PC-3 (cell line): ENCODE results near the gene STXBP3. TPM values are rescaled to one million over a fixed set of nuclear protein-coding genes. Genes with fewer than 3 reads are reported as not detected.

ENCODE experiments used
- ATAC-seq: fragments of 200-7000 bp; cut with Tn5 transposase; 2 replicates; pipeline ENCODE4 v1.9.1; 2020; ENCODE audit warnings: mild to moderate bottlenecking, moderate library complexity
- BruUV-seq: library from RNA; stranded (reverse); fragments of 400-500 nt; replicated peaks from 2 replicates; lab custom pipeline; 2021; lab: Mats Ljungman, UMichigan
- CTCF ChIA-PET: fragments of 300-600 bp; sonication (Branson Sonifier 250); formaldehyde crosslinking; loops from one replicate; lab custom pipeline; 2022; ENCODE audit warnings: antibody characterized with exemption; lab: Charles Lee
- POLR2A ChIA-PET: fragments of 300-600 bp; sonication (Branson Sonifier 250); formaldehyde crosslinking; loops from one replicate; lab custom pipeline; 2022; ENCODE audit warnings: antibody characterized with exemption; ENCODE audit not compliant: unreplicated experiment; lab: Charles Lee
- DNase-seq: peaks from one replicate; pipeline ENCODE4 v3.0.0-alpha.2; 2015
- H2AFZ ChIP-seq: fragments of 300-600 bp; sonication (generic); 2 replicates; pipeline ENCODE4 v1.6.0; 2016; ENCODE audit warnings: antibody characterized with exemption, low read length
- H3F3A ChIP-seq: fragments of 300-600 bp; sonication (generic); one replicate; pipeline ENCODE4 v1.6.0; 2017; ENCODE audit warnings: antibody characterized with exemption, low read length, control low read depth, mild to moderate bottlenecking; ENCODE audit not compliant: unreplicated experiment
- H3K27ac ChIP-seq: fragments of 300-600 bp; sonication (generic); 2 replicates; pipeline ENCODE4 v1.5.1; 2016; ENCODE audit warnings: mild to moderate bottlenecking, low read length
- H3K27me3 ChIP-seq: fragments of 300-600 bp; sonication (generic); 2 replicates; pipeline ENCODE4 v1.6.1; 2016; ENCODE audit warnings: low read length, mixed read lengths
- H3K36me3 ChIP-seq: fragments of 300-600 bp; sonication (generic); 2 replicates; pipeline ENCODE4 v1.6.1; 2016; ENCODE audit warnings: low read depth, mixed run types, low read length, mixed read lengths
- H3K4me1 ChIP-seq: fragments of 300-600 bp; sonication (generic); 2 replicates; pipeline ENCODE4 v1.5.1; 2016; ENCODE audit warnings: low read length; ENCODE audit not compliant: insufficient read depth
- H3K4me2 ChIP-seq: fragments of 300-600 bp; sonication (generic); 2 replicates; pipeline ENCODE4 v1.6.0; 2016; ENCODE audit warnings: low read length
- H3K4me3 ChIP-seq: fragments of 300-600 bp; sonication (generic); 2 replicates; pipeline ENCODE4 v1.5.1; 2016; ENCODE audit warnings: mild to moderate bottlenecking, low read length, mixed read lengths
- H3K79me2 ChIP-seq: fragments of 300-600 bp; sonication (generic); 2 replicates; pipeline ENCODE4 v1.6.1; 2017; ENCODE audit warnings: low read length, mixed read lengths
- H3K9ac ChIP-seq: fragments of 300-600 bp; sonication (generic); 2 replicates; pipeline ENCODE4 v1.6.0; 2016; ENCODE audit warnings: mild to moderate bottlenecking, low read length
- H3K9me2 ChIP-seq: fragments of 300-600 bp; sonication (generic); replicated peaks from 2 replicates; pipeline ENCODE4 v1.6.1; 2016; ENCODE audit warnings: mixed run types, low read length, mixed read lengths
- H3K9me3 ChIP-seq: fragments of 300-600 bp; sonication (generic); 2 replicates; pipeline ENCODE4 v1.6.1; 2016; ENCODE audit warnings: low read length, mixed read lengths
- H4K20me1 ChIP-seq: fragments of 300-600 bp; sonication (generic); 2 replicates; pipeline ENCODE4 v1.6.1; 2016; ENCODE audit warnings: low read length, mixed read lengths
- EZH2 ChIP-seq: fragments of 300-600 bp; sonication (generic); IDR thresholded peaks from one replicate; pipeline ENCODE4 v1.6.1; 2017; ENCODE audit warnings: antibody characterized with exemption, mild to moderate bottlenecking, low read length; ENCODE audit not compliant: unreplicated experiment
- EZH2phosphoT487 ChIP-seq: fragments of 300-600 bp; sonication (generic); IDR thresholded peaks from 2 replicates; pipeline ENCODE4 v1.6.1; 2018; ENCODE audit warnings: mild to moderate bottlenecking, antibody characterized with exemption, low read length, borderline replicate concordance
- intact Hi-C: fragments of 100-400 bp; cut with micrococcal nuclease; formaldehyde crosslinking; loops from 2 replicates; pipeline ENCODE4 v1.9.0; 2023
- total RNA-seq: library from RNA; depleted of rRNA; stranded (reverse); fragments of >200 nt; gene quantifications from 2 replicates; pipeline ENCODE4 v1.2.3, GENCODE V29; 2014
- TF ChIP-seq, protein P1 (sequence below): fragments of 300-600 bp; sonication (generic); conservative IDR thresholded peaks from 2 replicates; pipeline ENCODE4 v1.5.1; 2017; ENCODE audit warnings: antibody characterized with exemption, low read depth, mild to moderate bottlenecking, low read length

STXBP3 gene
- total RNA-seq, 1 experiment from 2014 or later, result 17.2 TPM

- H3K79me2 ChIP-seq, result no peaks in the 10 kb centered on the region
- H3F3A ChIP-seq, result no peaks in the 10 kb centered on the region
- no peaks in the 10 kb centered on the region for H3K9me2 ChIP-seq
- ChIA-PET POLR2A (no interaction called here), CTCF (interaction anchor here (1.2 kb wide), 1 partner anchor 12 kb away, joined by 5 read pairs; no protein-coding TSS in a partner anchor)
- ATAC-seq (peak; percentile 55; the same call in 1 of the 2 replicates), DNase-seq (peak; percentile 44)
- H3K27ac ChIP-seq, result no peak overlapping the region
- TF ChIP-seq EZH2phosphoT487, result no peak
- TF ChIP-seq EZH2, result no peak
- TF ChIP-seq, protein P1, sequence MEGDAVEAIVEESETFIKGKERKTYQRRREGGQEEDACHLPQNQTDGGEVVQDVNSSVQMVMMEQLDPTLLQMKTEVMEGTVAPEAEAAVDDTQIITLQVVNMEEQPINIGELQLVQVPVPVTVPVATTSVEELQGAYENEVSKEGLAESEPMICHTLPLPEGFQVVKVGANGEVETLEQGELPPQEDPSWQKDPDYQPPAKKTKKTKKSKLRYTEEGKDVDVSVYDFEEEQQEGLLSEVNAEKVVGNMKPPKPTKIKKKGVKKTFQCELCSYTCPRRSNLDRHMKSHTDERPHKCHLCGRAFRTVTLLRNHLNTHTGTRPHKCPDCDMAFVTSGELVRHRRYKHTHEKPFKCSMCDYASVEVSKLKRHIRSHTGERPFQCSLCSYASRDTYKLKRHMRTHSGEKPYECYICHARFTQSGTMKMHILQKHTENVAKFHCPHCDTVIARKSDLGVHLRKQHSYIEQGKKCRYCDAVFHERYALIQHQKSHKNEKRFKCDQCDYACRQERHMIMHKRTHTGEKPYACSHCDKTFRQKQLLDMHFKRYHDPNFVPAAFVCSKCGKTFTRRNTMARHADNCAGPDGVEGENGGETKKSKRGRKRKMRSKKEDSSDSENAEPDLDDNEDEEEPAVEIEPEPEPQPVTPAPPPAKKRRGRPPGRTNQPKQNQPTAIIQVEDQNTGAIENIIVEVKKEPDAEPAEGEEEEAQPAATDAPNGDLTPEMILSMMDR, result no peak
- peaks cover 38% of the 10 kb centered on the region for H3K4me1 ChIP-seq
- BruUV-seq, result no TSS peak
- peak overlapping the region; percentile 40; the same call in 1 of the 2 replicates for H3K4me2 ChIP-seq
- no peaks in the 10 kb centered on the region for H3K27me3 ChIP-seq
- intact Hi-C loops, result no loop called here
- H3K9ac ChIP-seq, result no peak overlapping the region
- no peaks in the 10 kb centered on the region for H4K20me1 ChIP-seq
- H3K9me3 ChIP-seq, result no peaks in the 10 kb centered on the region
- peak overlapping the region; percentile 41 for H2AFZ ChIP-seq
- no peak overlapping the region for H3K4me3 ChIP-seq
- H3K36me3 ChIP-seq, result no peaks in the 10 kb centered on the region
Observed at GRCh38 chr1:108816049-108816893, 69.8 kb downstream of the STXBP3 start.

DNA sequence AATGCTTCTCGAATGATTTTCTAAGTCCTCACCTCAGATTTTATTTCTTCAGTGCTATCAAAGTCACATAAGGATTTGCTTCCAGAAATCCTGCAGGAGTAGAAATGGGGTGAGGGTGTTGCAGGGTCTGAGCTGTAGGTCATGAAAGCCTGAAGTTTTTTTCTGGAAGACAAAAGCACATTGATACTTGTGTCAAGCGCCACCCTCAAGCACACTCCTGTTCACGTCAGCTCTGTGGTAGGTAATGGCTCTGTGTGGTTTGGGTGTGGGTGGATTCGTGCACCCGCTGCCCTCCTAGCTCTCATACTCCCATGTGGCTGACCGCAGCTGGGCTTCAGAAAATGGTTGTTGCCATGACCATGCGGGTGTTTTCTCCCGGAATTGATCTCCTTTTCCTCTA lies 70.5 kb downstream of the STXBP3 start:
- CTCF ChIA-PET, result interaction anchor here (1.2 kb wide), 1 partner anchor 11 kb away, joined by 5 read pairs; no protein-coding TSS in a partner anchor
- POLR2A ChIA-PET, result no interaction called here
- H3K27me3 ChIP-seq, result no peaks in the 10 kb centered on the region
- ATAC-seq (no peak), DNase-seq (no peak)
- H3K9ac ChIP-seq, result no peak overlapping the region
- H3K27ac ChIP-seq, result no peak overlapping the region
- peak overlapping the region; percentile 41; the same call in 1 of the 2 replicates for H2AFZ ChIP-seq
- H3K4me1 ChIP-seq, result peaks cover 38% of the 10 kb centered on the region
- intact Hi-C loops, result no loop called here
- TF ChIP-seq, protein P1, result no peak
- TF ChIP-seq EZH2, result no peak
- TF ChIP-seq EZH2phosphoT487, result no peak
- no peaks in the 10 kb centered on the region for H3K9me2 ChIP-seq
- no peaks in the 10 kb centered on the region for H4K20me1 ChIP-seq
- no TSS peak for BruUV-seq
- no peaks in the 10 kb centered on the region for H3F3A ChIP-seq
- H3K79me2 ChIP-seq, result no peaks in the 10 kb centered on the region
- peak overlapping the region; percentile 40; the same call in 1 of the 2 replicates for H3K4me2 ChIP-seq
- H3K4me3 ChIP-seq, result no peak overlapping the region
- H3K36me3 ChIP-seq, result no peaks in the 10 kb centered on the region
- no peaks in the 10 kb centered on the region for H3K9me3 ChIP-seq

GRCh38 chr1:108817811-108818210 lies 71.3 kb downstream of the STXBP3 start:
- intact Hi-C loops, result no loop called here
- ATAC-seq, result no peak
- no peak for DNase-seq
- Histone ChIP-seq H3K27me3 (no peaks in the 10 kb centered on the region), H3F3A (no peaks in the 10 kb centered on the region), H3K27ac (no peak overlapping the region), H3K79me2 (no peaks in the 10 kb centered on the region), H3K9ac (no peak overlapping the region), H3K36me3 (no peaks in the 10 kb centered on the region), H2AFZ (no peak overlapping the region), H3K9me2 (no peaks in the 10 kb centered on the region), H3K4me2 (no peak overlapping the region), H3K4me1 (peaks cover 31% of the 10 kb centered on the region), H3K9me3 (no peaks in the 10 kb centered on the region), H3K4me3 (no peak overlapping the region), H4K20me1 (no peaks in the 10 kb centered on the region)
- POLR2A ChIA-PET, result no interaction called here
- no TSS peak for BruUV-seq
- CTCF ChIA-PET, result no interaction called here
- TF ChIP-seq EZH2 (no peak), EZH2phosphoT487 (no peak)
- TF ChIP-seq, protein P1, result no peak
